K562 (cell line): ENCODE data around the gene HSPA8. TPM values are rescaled to one million over a fixed set of nuclear protein-coding genes. Genes with fewer than 3 reads are reported as not detected.

Experiments used
- ATAC-seq: fragments of 200-7000 bp; cut with Tn5 transposase; 3 replicates; pipeline ENCODE4 v1.9.1; 2020; ENCODE audit warnings: moderate library complexity
- BruUV-seq: library from RNA; stranded (reverse); fragments of 400-500 nt; replicated peaks from 2 replicates; lab custom pipeline; 2021; lab: Mats Ljungman, UMichigan
- CTCF ChIA-PET: fragments of 300-600 bp; formaldehyde crosslinking; extraction: SDS; loops from one replicate; lab custom pipeline; 2021; ENCODE audit warnings: low intra/inter-chr PET ratio; lab: Yijun Ruan, JAX
- POLR2A ChIA-PET: fragments of 300-600, 350-650 bp; sonication (Branson Sonifier 250); formaldehyde crosslinking; extraction: SDS; loops from one replicate; lab custom pipeline; 2021; ENCODE audit warnings: antibody characterized with exemption, inconsistent platforms; lab: Yijun Ruan, JAX
- DNase-seq, 4 experiments: peaks; one replicate each; pipeline versions ENCODE4 v3.0.0 to v3.0.0-alpha.2; 2011 to 2018; ENCODE audit warnings: low spot score in 3 of 4, mixed read lengths in 3 of 4; ENCODE audit errors: extremely low read depth in 1 of 4
- FAIRE-seq: peaks from 2 replicates; lab custom pipeline; 2011; peaks lifted over from hg19 to GRCh38; lab: Jason Lieb, UNC
- H2AFZ ChIP-seq: 2 replicates; pipeline ENCODE4 v1.6.0; 2011; ENCODE audit warnings: low read depth, low read length, control low read depth, inconsistent platforms
- H3K27ac ChIP-seq: fragments of 200-600 bp; 3 replicates; pipeline ENCODE4 v1.8.0; 2011; ENCODE audit warnings: low read depth, mild to moderate bottlenecking, control low read depth, inconsistent platforms, low read length, moderate library complexity, mixed read lengths; ENCODE audit errors: extremely low read depth
- H3K27me3 ChIP-seq, 2 experiments: fragments of 300-600 bp in 1 of 2; 2 replicates in 1 of 2; 3 replicates in 1 of 2; pipeline versions ENCODE4 v1.6.0 to v1.8.0; 2011; ENCODE audit warnings: inconsistent platforms in 2 of 2, low read length in 2 of 2, mild to moderate bottlenecking in 1 of 2, mixed read lengths in 1 of 2, moderate library complexity in 1 of 2; ENCODE audit not compliant: control insufficient read depth in 2 of 2, insufficient read depth in 2 of 2
- H3K36me3 ChIP-seq: fragments of 300-600 bp; 3 replicates; pipeline ENCODE4 v1.8.0; 2011; ENCODE audit warnings: mild to moderate bottlenecking, low read length, inconsistent platforms; ENCODE audit not compliant: control insufficient read depth, insufficient read depth
- H3K4me1 ChIP-seq, 2 experiments: fragments of 200-600 bp in 1 of 2; replicated peaks in 1 of 2; 2 replicates in 1 of 2; 3 replicates in 1 of 2; pipeline versions ENCODE4 v1.5.1 to v1.8.0; 2011; ENCODE audit warnings: inconsistent platforms in 2 of 2, low read length in 2 of 2, mild to moderate bottlenecking in 1 of 2, mixed read lengths in 1 of 2, moderate library complexity in 1 of 2; ENCODE audit not compliant: control insufficient read depth in 2 of 2, insufficient read depth in 2 of 2
- H3K4me2 ChIP-seq: 2 replicates; pipeline ENCODE4 v1.6.1; 2011; ENCODE audit warnings: low read length, control low read depth, inconsistent platforms, mixed read lengths; ENCODE audit not compliant: insufficient read depth
- H3K4me3 ChIP-seq: fragments of 200-600 bp; sonication (generic), shearing (Covaris generic); 2 replicates; pipeline ENCODE4 v1.5.1; 2016; ENCODE audit warnings: control low read depth, inconsistent platforms
- H3K79me2 ChIP-seq: fragments of 200-600 bp; 3 replicates; pipeline ENCODE4 v1.8.0; 2011; ENCODE audit warnings: low read length, inconsistent platforms; ENCODE audit not compliant: control insufficient read depth, insufficient read depth
- H3K9ac ChIP-seq, 2 experiments: 2 replicates each; pipeline versions ENCODE4 v1.6.0 to v1.6.1; 2011; ENCODE audit warnings: low read depth in 2 of 2, low read length in 2 of 2, control low read depth in 1 of 2, inconsistent platforms in 1 of 2, mild to moderate bottlenecking in 1 of 2, mixed read lengths in 1 of 2; ENCODE audit not compliant: insufficient read depth in 1 of 2
- H3K9me1 ChIP-seq: one replicate; pipeline ENCODE4 v1.6.0; 2011; ENCODE audit warnings: inconsistent platforms, mild to moderate bottlenecking, low read length, moderate library complexity; ENCODE audit not compliant: control insufficient read depth, insufficient read depth
- H3K9me3 ChIP-seq: replicated peaks from 2 replicates; pipeline ENCODE4 v1.5.1; 2011; ENCODE audit warnings: low read depth, low read length, inconsistent platforms; ENCODE audit not compliant: control insufficient read depth, insufficient read depth
- H4K20me1 ChIP-seq: replicated peaks from 2 replicates; pipeline ENCODE4 v1.6.1; 2011; ENCODE audit warnings: low read length, inconsistent platforms, mixed read lengths; ENCODE audit not compliant: control insufficient read depth, insufficient read depth
- HMGN3 ChIP-seq: IDR thresholded peaks from 2 replicates; pipeline ENCODE4 v1.6.1; 2011; ENCODE audit warnings: borderline replicate concordance, low read depth, mild to moderate bottlenecking, mixed read lengths, low read length; ENCODE audit not compliant: insufficient read length; ENCODE audit errors: extremely low read depth
- NFIX ChIP-seq: fragments of 250-450 bp; sonication (Bioruptor Pico); IDR thresholded peaks from 2 replicates; pipeline ENCODE4 v1.4.0; 2020; ENCODE audit warnings: low read depth, mild to moderate bottlenecking, moderate library complexity
- POLR2A ChIP-seq: fragments of 450-650 bp; conservative IDR thresholded peaks from 2 replicates; pipeline ENCODE4 v1.6.1; 2016
- ZNF197 ChIP-seq: fragments of 200-800 bp; sonication (Bioruptor generic); IDR thresholded peaks from 2 replicates; pipeline ENCODE4 v1.6.1; 2016; ENCODE audit warnings: low read depth, missing genetic modification characterization, missing compliant biosample characterization
- ZNF699 ChIP-seq: fragments of 250-450 bp; sonication (Bioruptor Pico); IDR thresholded peaks from 2 replicates; pipeline ENCODE4 v1.8.0; 2021; ENCODE audit warnings: mild to moderate bottlenecking, moderate library complexity; ENCODE audit not compliant: insufficient replicate concordance
- WGBS: fragments of 100-300 bp; shearing (Covaris generic); methylation state at CpG from one replicate; pipeline ENCODE4 v1.1.6; 2016; ENCODE audit warnings: low coverage, mixed read lengths; ENCODE audit not compliant: insufficient coverage; ENCODE audit errors: missing lambda C conversion rate; 5-methylcytosine and 5-hydroxymethylcytosine counted together
- in situ Hi-C: fragments of 300-500 bp; cut with MboI; formaldehyde crosslinking; loops from 4 replicates; pipeline ENCODE4 v1.15.0; 2018; ENCODE audit warnings: inconsistent platforms, mixed read lengths
- intact Hi-C: fragments of 100-400 bp; cut with micrococcal nuclease; formaldehyde crosslinking; loops from 2 replicates; pipeline ENCODE4 v1.14.2; 2022
- polyA plus RNA-seq, 8 experiments: library from polyadenylated mRNA; depleted of rRNA in 4 of 8; stranded (reverse) in 5 of 8; unstranded in 3 of 8; fragments of >200 nt; fragmentation: Nextera tagmentation in 2 of 8; fragmentation: Illumina TruSeq in 1 of 8; extraction: Ambion mirVana in 2 of 8; extraction: Trizol in 1 of 8; gene quantifications; 2 replicates each; pipeline versions ENCODE4 v1.2.1 to v1.2.3, GENCODE V29; 2011 to 2014; ENCODE audit warnings: inconsistent platforms in 1 of 8, missing spikeins in 1 of 8
- total RNA-seq, 7 experiments: library from RNA; depleted of rRNA in 6 of 7; stranded (reverse); fragments of >200 nt in 6 of 7; fragmentation: Illumina TruSeq in 2 of 7; extraction: Trizol in 2 of 7; gene quantifications; 2 replicates each; pipeline versions ENCODE4 v1.2.1 to v1.2.3, GENCODE V29; 2011 to 2021; ENCODE audit warnings: low replicate concordance in 1 of 7
- TF ChIP-seq, protein P1 (sequence below): fragments of 450-650 bp; IDR thresholded peaks from 2 replicates; pipeline ENCODE4 v1.7.0; 2016; ENCODE audit warnings: borderline replicate concordance
- TF ChIP-seq, protein P2 (sequence below): fragments of 450-650 bp; IDR thresholded peaks from 2 replicates; pipeline ENCODE4 v1.6.1; 2018; ENCODE audit warnings: mild to moderate bottlenecking, low read depth; ENCODE audit not compliant: partially characterized antibody

HSPA8 gene
- total and polyA plus RNA-seq, 9 of the 15 experiments (the other 6 are each of a cell fraction or from before 2014, with no cell fraction given) = 1,250 to 3,966 (median 2,773) TPM

DNA sequence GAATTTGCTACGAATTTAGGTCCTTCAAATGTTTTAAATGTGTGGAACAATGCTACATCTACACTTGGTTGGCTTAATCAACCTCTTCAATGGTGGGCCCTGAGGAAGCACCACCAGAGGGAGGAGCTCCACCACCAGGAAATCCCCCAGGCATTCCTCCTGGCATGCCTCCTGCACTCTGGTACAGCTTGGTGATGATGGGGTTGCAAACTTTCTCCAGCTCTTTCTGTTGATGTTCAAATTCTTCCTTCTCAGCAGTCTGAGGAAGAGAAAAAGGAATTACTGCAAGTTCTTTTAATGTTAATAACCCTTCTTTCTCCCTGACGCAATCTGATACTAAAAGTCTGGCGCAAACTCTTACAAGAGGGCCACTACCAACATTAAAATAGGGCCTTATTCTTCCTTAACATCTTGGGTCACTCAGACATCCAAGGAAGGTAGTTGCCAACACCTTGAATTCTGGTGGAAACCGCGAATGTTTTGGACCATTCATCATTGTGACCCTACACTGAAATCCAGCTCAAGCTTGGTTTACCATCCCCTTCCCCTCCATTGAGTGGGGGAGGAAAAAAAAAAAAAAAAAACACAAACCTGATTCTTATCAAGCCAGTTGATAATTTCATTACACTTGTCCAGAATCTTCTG, 4.2 kb downstream of the HSPA8 start:
- Histone ChIP-seq H3K4me1 (peaks cover 3 to 11% of the 10 kb centered on the region in 2 experiments; a peak in 3 of 5 replicates), H3K9me3 (no peaks in the 10 kb centered on the region), H4K20me1 (peaks cover 62% of the 10 kb centered on the region), H3K9ac (peak overlapping the region in 1 of 2 experiments; percentile 16; a peak in 1 of 4 replicates), H2AFZ (no peak overlapping the region), H3K36me3 (peaks cover 65% of the 10 kb centered on the region), H3K27me3 (no peaks in the 10 kb centered on the region), H3K4me3 (peak overlapping the region; percentile 89; the same call in 1 of the 2 replicates), H3K4me2 (no peak overlapping the region), H3K27ac (peak overlapping the region; percentile 31; the same call in 1 of the 3 replicates), H3K9me1 (peaks cover 6% of the 10 kb centered on the region), H3K79me2 (peaks cover 55% of the 10 kb centered on the region)
- 49% methylated on average over 5 of the region's 5 CpGs for whole genome bisulfite sequencing
- ATAC-seq (no peak), DNase-seq (no peak), FAIRE-seq (no peak)
- in situ Hi-C loops = no loop called here
- TF ChIP-seq, protein P1, sequence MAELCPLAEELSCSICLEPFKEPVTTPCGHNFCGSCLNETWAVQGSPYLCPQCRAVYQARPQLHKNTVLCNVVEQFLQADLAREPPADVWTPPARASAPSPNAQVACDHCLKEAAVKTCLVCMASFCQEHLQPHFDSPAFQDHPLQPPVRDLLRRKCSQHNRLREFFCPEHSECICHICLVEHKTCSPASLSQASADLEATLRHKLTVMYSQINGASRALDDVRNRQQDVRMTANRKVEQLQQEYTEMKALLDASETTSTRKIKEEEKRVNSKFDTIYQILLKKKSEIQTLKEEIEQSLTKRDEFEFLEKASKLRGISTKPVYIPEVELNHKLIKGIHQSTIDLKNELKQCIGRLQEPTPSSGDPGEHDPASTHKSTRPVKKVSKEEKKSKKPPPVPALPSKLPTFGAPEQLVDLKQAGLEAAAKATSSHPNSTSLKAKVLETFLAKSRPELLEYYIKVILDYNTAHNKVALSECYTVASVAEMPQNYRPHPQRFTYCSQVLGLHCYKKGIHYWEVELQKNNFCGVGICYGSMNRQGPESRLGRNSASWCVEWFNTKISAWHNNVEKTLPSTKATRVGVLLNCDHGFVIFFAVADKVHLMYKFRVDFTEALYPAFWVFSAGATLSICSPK = no peak
- TF ChIP-seq ZNF699 (CRISPR knock-in tag) = no peak
- TF ChIP-seq NFIX (CRISPR knock-in tag) = no peak
- TF ChIP-seq HMGN3 = no peak
- TF ChIP-seq POLR2A = no peak
- no peak for TF ChIP-seq ZNF197 (CRISPR knock-in tag)
- TF ChIP-seq, protein P2, sequence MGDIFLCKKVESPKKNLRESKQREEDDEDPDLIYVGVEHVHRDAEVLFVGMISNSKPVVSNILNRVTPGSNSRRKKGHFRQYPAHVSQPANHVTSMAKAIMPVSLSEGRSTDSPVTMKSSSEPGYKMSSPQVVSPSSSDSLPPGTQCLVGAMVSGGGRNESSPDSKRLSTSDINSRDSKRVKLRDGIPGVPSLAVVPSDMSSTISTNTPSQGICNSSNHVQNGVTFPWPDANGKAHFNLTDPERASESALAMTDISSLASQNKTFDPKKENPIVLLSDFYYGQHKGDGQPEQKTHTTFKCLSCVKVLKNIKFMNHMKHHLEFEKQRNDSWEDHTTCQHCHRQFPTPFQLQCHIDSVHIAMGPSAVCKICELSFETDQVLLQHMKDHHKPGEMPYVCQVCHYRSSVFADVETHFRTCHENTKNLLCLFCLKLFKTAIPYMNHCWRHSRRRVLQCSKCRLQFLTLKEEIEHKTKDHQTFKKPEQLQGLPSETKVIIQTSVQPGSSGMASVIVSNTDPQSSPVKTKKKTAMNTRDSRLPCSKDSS = no peak
- BruUV-seq = TSS peak; percentile 32
- POLR2A ChIA-PET = interaction anchor here (1.0 to 2.5 kb wide), 5 partner anchors 9 to 204 kb away, joined by 3 to 6 read pairs (median 4); no protein-coding TSS in a partner anchor
- intact Hi-C loops = no loop called here
- CTCF ChIA-PET = interaction anchor here (0.6 kb wide), 1 partner anchor 203 kb away, joined by 3 read pairs; no protein-coding TSS in a partner anchor
